Measurements from ENCODE around the gene UBE2J2.

UBE2J2 gene

DNA sequence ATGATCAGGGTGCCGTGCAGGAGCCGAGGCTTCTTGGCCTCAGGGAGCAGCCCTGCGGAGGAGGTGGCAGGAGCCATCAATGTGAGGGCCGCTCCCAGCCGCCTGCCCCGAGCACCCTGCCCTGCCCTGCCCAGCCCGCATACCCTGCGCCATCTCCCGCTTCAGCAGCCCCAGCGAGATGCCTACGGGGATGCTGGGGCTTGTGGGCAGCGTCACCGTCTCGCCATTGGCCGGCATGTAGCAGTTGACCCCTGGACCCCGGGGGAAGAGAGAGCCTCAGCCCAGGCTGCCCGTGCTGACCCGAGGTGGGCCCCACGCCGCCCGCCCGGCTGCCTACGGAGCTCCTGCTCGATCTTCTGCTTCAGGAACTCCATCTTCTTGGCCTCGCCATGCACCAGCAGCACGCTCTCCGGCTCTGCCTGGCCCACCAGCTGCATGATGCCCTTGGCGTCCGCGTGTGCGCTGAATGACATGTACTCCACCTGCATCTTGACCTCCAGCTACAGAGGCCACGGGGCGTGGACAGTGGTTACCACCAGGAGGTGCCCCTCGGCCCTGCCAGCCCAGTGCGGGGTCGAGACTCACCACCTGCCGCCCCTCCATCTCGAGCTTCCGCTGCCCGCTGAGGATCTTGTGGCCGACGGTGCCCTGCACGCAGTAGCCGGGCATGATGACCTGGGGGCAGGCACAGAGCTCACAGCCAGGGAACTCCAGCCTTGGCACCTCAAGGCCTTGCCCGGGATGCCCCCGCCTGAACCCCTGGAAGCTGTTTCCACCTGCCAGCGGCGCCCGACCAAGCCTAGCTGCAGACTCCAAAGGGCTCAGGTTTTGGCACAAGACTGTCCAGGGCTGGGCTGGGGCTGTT is 39.0 kb upstream of the UBE2J2 start:
- TF ChIP-seq, protein P1, sequence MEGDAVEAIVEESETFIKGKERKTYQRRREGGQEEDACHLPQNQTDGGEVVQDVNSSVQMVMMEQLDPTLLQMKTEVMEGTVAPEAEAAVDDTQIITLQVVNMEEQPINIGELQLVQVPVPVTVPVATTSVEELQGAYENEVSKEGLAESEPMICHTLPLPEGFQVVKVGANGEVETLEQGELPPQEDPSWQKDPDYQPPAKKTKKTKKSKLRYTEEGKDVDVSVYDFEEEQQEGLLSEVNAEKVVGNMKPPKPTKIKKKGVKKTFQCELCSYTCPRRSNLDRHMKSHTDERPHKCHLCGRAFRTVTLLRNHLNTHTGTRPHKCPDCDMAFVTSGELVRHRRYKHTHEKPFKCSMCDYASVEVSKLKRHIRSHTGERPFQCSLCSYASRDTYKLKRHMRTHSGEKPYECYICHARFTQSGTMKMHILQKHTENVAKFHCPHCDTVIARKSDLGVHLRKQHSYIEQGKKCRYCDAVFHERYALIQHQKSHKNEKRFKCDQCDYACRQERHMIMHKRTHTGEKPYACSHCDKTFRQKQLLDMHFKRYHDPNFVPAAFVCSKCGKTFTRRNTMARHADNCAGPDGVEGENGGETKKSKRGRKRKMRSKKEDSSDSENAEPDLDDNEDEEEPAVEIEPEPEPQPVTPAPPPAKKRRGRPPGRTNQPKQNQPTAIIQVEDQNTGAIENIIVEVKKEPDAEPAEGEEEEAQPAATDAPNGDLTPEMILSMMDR (IDR thresholded peaks at IDR 0.05; ENCODE audit: low read depth, low read length) = no peak
- no peak overlapping the region for H3K4me2 ChIP-seq (ENCODE audit: low read length)
- no peak overlapping the region for H3K9ac ChIP-seq (ENCODE audit: low read length)
- H4K20me1 ChIP-seq (ENCODE audit: insufficient read depth, low read length) = 0 out of 2 replicates have a peak, but pooled peaks cover 3% of the 10 kb centered on the region
- no peaks in the 10 kb centered on the region for H3K27me3 ChIP-seq (ENCODE audit: low read depth, low read length)
- peaks cover 27% of the 10 kb centered on the region for H3K36me3 ChIP-seq (replicated peaks; ENCODE audit: low read depth, low read length)
- H2AFZ ChIP-seq (ENCODE audit: low read depth, low read length) = no peak overlapping the region
- H3K4me3 ChIP-seq (ENCODE audit: low read length) = no peak overlapping the region
- peaks cover 5% of the 10 kb centered on the region; the same call in 1 of the 2 replicates for H3K79me2 ChIP-seq (ENCODE audit: low read length)
- H3K4me1 ChIP-seq (ENCODE audit: low read length) = peaks cover 7% of the 10 kb centered on the region
- H3K9me3 ChIP-seq (ENCODE audit: insufficient read depth, low read length) = no peaks in the 10 kb centered on the region
- no peak overlapping the region for H3K27ac ChIP-seq (ENCODE audit: low read length)

- no peak overlapping the region for H3K4me2 ChIP-seq (ENCODE audit: low read length)
- no peak overlapping the region for H3K27ac ChIP-seq (ENCODE audit: low read length)
- H3K79me2 ChIP-seq (ENCODE audit: low read length) = peaks cover 4% of the 10 kb centered on the region
- no peak overlapping the region for H3K4me3 ChIP-seq (ENCODE audit: low read length)
- peaks cover 23% of the 10 kb centered on the region for H3K36me3 ChIP-seq (replicated peaks; ENCODE audit: low read depth, low read length)
- H3K27me3 ChIP-seq (ENCODE audit: low read depth, low read length) = no peaks in the 10 kb centered on the region
- no peak overlapping the region for H2AFZ ChIP-seq (ENCODE audit: low read depth, low read length)
- H3K9me3 ChIP-seq (ENCODE audit: insufficient read depth, low read length) = no peaks in the 10 kb centered on the region
- no peak for TF ChIP-seq EZH2phosphoT487 (IDR thresholded peaks at IDR 0.05; ENCODE audit: low read depth)
- TF ChIP-seq, protein P1 (IDR thresholded peaks at IDR 0.05; ENCODE audit: low read depth, low read length) = no peak
- peaks cover 13% of the 10 kb centered on the region for H3K4me1 ChIP-seq (ENCODE audit: low read length)
- H4K20me1 ChIP-seq (ENCODE audit: insufficient read depth, low read length) = 0 out of 2 replicates have a peak, but pooled peaks cover 3% of the 10 kb centered on the region
- no peak overlapping the region for H3K9ac ChIP-seq (ENCODE audit: low read length)
Observed at GRCh38 chr1:1311107-1312104, 37.8 kb upstream of the UBE2J2 start.

DNA sequence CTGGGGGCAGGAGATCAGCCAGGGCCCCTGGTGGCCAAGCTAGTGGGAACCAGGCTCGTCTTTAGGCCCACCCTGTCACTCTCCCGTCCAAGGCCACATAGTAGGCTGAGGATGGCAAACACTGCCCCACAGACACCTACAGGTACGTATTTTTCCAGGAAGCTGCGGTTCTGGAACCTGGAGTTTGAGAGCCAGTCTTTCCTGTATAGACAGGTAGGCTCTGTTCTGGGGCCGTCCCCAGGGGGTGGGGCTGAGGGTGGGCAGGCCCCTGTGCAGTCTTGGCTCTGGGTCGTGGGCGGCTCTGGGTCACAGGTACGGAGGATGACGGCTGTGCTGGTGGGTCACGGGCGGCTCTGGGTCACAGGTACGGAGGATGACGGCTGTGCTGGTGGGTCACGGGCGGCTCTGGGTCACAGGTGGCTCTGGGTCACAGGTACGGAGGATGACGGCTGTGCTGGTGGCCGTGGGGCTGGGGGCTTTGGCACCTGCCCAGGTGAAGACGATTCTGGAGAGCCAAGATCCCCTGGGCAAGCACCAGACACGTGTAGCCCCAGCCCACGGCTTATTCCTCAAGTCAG is 36.9 kb upstream of the UBE2J2 start:
- H3K4me1 ChIP-seq (ENCODE audit: low read length) = peaks cover 21% of the 10 kb centered on the region
- no peaks in the 10 kb centered on the region for H3K9me3 ChIP-seq (ENCODE audit: insufficient read depth, low read length)
- H3K27ac ChIP-seq (ENCODE audit: low read length) = no peak overlapping the region
- H3K36me3 ChIP-seq (replicated peaks; ENCODE audit: low read depth, low read length) = peaks cover 23% of the 10 kb centered on the region
- no peak overlapping the region for H3K4me2 ChIP-seq (ENCODE audit: low read length)
- 0 out of 2 replicates have a peak, but pooled peaks cover 3% of the 10 kb centered on the region for H4K20me1 ChIP-seq (ENCODE audit: insufficient read depth, low read length)
- no peak overlapping the region for H3K9ac ChIP-seq (ENCODE audit: low read length)
- H3K27me3 ChIP-seq (ENCODE audit: low read depth, low read length) = no peaks in the 10 kb centered on the region
- no peak for TF ChIP-seq EZH2phosphoT487 (IDR thresholded peaks at IDR 0.05; ENCODE audit: low read depth)
- TF ChIP-seq, protein P1 (IDR thresholded peaks at IDR 0.05; ENCODE audit: low read depth, low read length) = no peak
- peaks cover 4% of the 10 kb centered on the region for H3K79me2 ChIP-seq (ENCODE audit: low read length)
- H3K4me3 ChIP-seq (ENCODE audit: low read length) = no peak overlapping the region
- H2AFZ ChIP-seq (ENCODE audit: low read depth, low read length) = no peak overlapping the region

All from OCI-LY3 (cell line).